ENCODE data around the gene PAWR. TPM values are rescaled to one million over a fixed set of nuclear protein-coding genes. Genes with fewer than 3 reads are reported as not detected.

Gene PAWR
- total and polyA plus RNA-seq, 2 donors (not counting 3 experiments of a cell fraction or from before 2014, with no cell fraction given): 18.3 to 154 TPM

GRCh38 chr12:79558924-79559469 is 131.8 kb downstream of the PAWR start:
- Histone ChIP-seq H2AFZ (ENCODE audit: low read depth, low read length) (no peak overlapping the region), H3K4me2 (ENCODE audit: insufficient read depth, low read length) (no peak overlapping the region), H3K9ac (replicated peaks; ENCODE audit: extremely low read depth, insufficient read depth, low read length) (no peak overlapping the region), H3K36me3 (ENCODE audit: control insufficient read depth in 2 of 2, extremely low read depth in 1 of 2, insufficient read depth in 2 of 2, low read length in 2 of 2) (peaks cover 0 to 2% of the 10 kb centered on the region in 2 experiments), H3K27ac (ENCODE audit: insufficient read depth, low read depth, low read length) (no peak overlapping the region), H3K9me3 (replicated peaks; ENCODE audit: control insufficient read depth, insufficient read depth, low read length) (peaks cover 3% of the 10 kb centered on the region), H3K4me1 (ENCODE audit: control insufficient read depth, extremely low read depth, insufficient read depth, low read length) (peaks cover 50% of the 10 kb centered on the region), H3K4me3 (replicated peaks in 1 of 3; ENCODE audit: insufficient read depth in 1 of 3, low read depth in 1 of 3, low read length in 3 of 3) (no peak overlapping the region), H3K27me3 (ENCODE audit: control insufficient read depth in 2 of 2, insufficient read depth in 2 of 2, low read length in 2 of 2) (no peaks in the 10 kb centered on the region), H4K20me1 (replicated peaks; ENCODE audit: control insufficient read depth, extremely low read depth, insufficient read depth, low read length) (no peaks in the 10 kb centered on the region), H3K79me2 (ENCODE audit: control insufficient read depth, insufficient read depth, low read length) (no peaks in the 10 kb centered on the region), H3K9me1 (replicated peaks; ENCODE audit: control insufficient read depth, extremely low read depth, insufficient read depth, low read length) (no peaks in the 10 kb centered on the region)
- ChIA-PET CTCF (interaction anchor here (0.6 to 2.0 kb wide), 5 partner anchors 8 to 628 kb away, joined by 3 to 5 read pairs (median 3); partner anchors contain the start of gene PAWR), POLR2A (no interaction called here)
- no TSS peak for BruUV-seq (replicated peaks)
- DNase-seq (ENCODE audit: low read depth, low spot score) (no peak), FAIRE-seq (no peak)
- no peak for TF ChIP-seq MAX (IDR thresholded peaks at IDR 0.05; ENCODE audit: insufficient read depth, insufficient read length)
- TF ChIP-seq GATA2 (IDR thresholded peaks at IDR 0.05; ENCODE audit: insufficient read depth, insufficient read length, low read depth, low read length): no peak
- no peak for TF ChIP-seq POLR2A (IDR thresholded peaks at IDR 0.05; ENCODE audit: low read depth, low read length)
- no peak for TF ChIP-seq MYC (IDR thresholded peaks at IDR 0.05; ENCODE audit: low read depth, low read length)
- no peak for TF ChIP-seq FOS (IDR thresholded peaks at IDR 0.05; ENCODE audit: borderline replicate concordance, insufficient read depth, low read length)
- no peak for TF ChIP-seq CTCF (IDR thresholded peaks at IDR 0.05; ENCODE audit: extremely low read depth in 1 of 2, insufficient read depth in 1 of 2, low read depth in 1 of 2, low read length in 2 of 2)
- no peak for TF ChIP-seq EZH2 (IDR thresholded peaks at IDR 0.05; ENCODE audit: borderline replicate concordance, low read depth, low read length, severe bottlenecking)
- TF ChIP-seq JUN (IDR thresholded peaks at IDR 0.05; ENCODE audit: borderline replicate concordance, insufficient read depth, insufficient read length, low read depth): no peak
- TF ChIP-seq POLR2AphosphoS5 (IDR thresholded peaks at IDR 0.05; ENCODE audit: insufficient read depth, low read depth, low read length): no peak
- intact Hi-C loops (cut with micrococcal nuclease): loop anchor here (10.0 kb wide), 1 partner anchor 286 kb away; no protein-coding TSS in a partner anchor
- dilution Hi-C loops (cut with MboI; ENCODE audit: extremely low pct_ligation_motif_present, low sequenced_read_pairs): no loop called here

Data from endothelial cell of umbilical vein (primary cell).